Right forelimb (tissue), 1 donor: Measurements from ENCODE around the gene SUPV3L1.

Source experiments
- DNase-seq: peaks from one replicate; pipeline ENCODE4 v3.0.0-alpha.2; 2018

The SUPV3L1 gene

DNA sequence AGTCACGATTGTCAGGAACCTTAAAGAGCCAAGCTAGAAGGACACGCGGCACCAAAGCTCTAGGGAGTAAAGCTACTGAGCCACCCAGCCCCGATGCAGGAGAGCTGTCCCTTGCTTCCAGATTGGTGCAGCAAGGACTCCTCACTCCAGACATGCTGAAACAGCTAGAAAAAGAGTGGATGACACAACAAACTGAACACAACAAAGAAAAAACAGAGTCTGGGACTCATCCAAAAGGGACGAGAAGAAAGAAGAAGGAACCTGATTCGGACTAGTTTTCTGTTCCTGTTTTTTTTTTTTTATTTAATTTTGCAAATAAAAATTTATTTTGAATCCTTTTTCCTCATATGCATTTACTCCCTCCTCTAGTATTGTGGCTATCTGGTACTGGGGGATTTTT is 28.7 kb downstream of the SUPV3L1 start:
- DNase-seq = no peak

DNA sequence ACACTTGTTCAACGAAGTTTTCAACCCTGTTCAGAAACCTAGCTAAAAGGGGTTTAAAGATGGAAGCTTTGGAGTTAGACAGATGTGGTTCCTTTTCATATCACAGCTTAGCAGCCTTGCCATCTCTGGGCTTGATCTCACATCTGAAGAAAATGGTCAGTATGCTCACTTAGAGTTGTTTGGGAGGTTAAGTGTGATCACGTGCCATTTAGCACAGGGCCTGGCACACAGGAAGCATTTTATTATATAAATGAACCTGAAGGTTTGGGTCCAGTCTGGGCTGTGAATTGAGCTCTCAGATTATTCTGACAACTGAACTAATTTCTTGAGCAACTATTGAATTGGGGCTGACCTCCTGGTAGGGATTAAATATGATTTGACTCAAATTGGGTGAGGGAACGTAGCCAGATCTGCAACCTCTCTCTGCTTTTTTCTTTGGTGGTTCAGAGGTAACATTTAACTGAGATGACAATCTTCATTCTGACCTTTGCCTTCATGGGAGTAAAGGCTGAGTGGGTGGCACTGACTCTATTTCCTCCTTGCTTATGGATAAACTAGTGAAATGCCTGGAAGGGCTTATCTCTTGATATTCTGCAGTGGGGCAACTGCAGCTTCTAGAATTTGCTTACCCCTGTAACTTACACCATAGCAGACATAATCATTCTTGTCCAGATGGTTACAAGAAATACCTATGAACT is 29.9 kb downstream of the SUPV3L1 start:
- DNase-seq = no peak

DNA sequence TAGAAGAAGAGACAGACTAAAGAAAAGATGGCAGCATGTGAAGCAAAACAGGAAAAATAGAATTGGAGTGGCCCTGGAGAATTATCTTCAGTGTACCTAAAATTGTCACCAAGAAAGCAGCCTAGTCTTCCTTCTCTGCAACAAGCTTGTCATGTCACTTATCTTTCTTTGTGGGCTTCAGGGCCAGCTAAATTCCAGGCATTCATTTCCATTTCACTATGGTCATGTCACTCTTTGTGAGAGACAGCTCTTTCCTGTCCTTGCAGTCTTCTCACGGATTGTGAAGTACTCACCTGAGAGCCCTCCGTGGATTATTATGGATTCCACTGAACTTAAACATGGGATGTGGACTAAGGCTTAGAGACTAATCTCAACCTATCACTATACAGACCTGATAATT is 31.1 kb downstream of the SUPV3L1 start:
- DNase-seq = no peak

DNA sequence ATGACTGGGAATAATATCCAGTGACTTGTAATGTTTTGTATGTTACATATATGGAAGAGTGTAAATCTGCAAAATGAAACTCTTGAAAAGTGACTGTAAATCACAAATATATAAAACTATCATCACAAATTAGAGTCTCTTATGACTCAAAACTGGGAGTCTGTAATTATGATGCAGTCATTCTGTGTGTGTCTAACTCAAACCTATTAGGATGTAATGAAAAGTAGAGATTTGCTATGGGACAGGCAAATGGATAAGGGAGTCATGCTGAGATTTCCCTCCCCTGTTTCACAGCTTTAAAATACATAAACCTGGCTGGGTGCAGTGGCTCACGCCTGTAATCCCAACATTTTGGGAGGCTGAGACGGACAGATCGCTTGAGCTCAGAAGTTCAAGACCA is 31.5 kb downstream of the SUPV3L1 start:
- no peak for DNase-seq

DNA sequence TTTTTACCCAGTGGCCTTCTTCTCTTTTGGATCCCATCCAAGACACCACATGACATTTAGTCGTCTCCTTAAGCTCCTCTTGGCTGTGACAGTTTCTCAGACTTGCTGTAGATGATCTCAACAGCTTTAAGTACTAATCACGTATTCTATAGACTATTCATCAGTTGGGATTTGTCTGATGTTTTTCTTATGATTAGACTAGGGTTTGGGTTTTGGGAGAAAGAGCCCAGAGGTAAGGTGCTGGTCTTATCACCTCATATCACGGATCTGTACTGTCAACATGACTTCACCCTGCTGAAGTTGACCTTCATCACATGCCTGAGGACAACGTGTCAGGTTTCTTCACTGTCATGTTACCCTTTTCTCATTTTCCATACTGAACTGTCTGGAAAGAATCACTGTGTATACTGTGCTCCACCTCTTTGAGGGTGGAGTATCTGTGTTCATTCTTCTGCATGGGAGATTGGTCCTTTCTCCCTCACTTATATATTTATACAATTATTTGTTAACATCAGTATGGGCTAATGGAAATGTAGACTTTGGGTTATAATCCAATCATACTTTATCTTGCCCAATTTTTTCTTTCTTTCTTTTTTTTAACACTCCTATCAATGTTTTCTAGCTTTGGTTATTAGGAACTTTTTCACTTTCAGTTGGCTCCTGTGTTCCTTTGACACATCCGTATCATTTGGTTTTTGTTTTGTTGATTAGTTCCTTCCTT is 33.7 kb downstream of the SUPV3L1 start:
- DNase-seq = no peak

DNA sequence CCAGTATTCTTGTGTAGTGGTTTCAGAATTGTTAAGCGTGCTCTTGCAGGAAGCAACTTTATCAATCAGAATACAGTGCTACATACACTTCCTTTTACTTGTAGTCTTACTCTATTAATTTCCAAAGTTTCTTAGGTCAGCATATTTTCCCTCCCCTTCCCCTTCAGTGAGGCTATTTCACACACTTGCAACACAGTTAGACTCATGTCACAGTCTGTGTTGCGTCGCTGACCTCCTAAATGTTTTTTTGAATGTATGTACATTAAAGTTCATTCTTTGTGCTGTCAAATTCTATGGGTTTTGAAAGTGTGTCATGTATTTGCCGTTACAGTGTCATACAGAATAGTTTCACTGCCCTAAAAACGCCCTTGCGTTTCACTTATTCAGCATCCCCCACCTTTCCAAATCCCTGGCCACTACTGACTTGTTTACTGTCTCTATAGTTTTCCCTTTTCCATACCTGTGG is 34.7 kb downstream of the SUPV3L1 start:
- DNase-seq = no peak

DNA sequence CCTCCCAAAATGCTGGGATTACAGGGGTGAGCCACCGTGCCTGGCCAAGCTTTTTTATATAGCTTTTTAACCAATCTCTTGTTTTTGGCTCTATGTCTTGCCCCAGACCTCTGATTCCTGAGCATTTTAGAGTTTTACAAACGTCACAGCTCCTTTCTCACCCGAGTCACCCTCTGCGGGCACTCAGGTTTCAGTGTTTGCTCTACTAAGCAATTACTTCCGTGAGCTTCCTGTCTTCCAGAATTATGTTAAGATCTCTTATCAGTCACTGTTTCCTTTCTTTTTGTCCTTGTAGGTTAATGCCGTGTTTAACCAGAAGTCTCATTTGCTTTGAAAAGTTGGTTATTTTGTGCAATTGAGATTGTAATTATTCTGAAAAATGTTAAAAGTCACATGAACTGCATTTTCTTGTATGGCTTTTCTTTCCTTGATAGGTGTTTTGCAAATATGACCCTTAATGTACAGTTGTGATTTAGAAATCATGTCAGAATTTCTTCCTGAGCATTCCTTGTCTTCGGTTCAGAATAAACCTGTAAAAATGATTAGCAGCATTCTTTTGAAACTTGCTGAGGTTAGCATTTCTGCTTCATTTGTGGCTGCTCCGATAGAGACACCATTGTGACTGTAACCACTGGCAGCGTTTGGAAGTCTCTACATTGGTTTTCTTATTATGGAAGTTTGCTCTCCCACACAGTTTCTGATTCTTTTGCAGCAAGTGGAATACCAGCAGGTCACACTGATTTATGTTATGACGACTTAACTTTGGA is 35.6 kb downstream of the SUPV3L1 start:
- no peak for DNase-seq

DNA sequence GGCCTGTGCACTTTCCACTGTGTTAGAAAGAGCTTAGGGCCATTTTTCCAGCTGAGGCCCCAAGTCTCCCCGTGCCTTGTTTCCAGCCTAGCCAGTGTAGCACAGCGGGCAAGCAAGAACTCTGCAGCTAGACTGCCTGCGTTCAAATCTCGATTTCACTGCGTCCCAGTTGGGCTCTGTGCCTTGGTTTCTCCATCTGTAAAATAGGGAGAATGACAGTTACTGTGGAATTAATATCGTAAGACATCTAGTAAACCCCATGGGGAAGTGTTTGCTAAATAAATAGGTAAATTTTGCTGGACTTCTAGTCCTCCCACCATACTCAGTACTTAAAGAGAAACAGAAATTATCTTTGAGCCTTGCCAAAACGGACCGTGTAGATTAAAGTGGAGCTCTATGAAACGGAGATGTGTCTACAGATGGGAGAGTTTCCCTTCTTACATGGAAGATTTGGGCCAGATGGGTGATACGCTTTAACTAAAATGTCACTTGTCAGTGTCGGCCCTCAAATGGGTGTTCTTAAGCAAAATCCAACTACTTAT is 36.6 kb downstream of the SUPV3L1 start:
- no peak for DNase-seq

DNA sequence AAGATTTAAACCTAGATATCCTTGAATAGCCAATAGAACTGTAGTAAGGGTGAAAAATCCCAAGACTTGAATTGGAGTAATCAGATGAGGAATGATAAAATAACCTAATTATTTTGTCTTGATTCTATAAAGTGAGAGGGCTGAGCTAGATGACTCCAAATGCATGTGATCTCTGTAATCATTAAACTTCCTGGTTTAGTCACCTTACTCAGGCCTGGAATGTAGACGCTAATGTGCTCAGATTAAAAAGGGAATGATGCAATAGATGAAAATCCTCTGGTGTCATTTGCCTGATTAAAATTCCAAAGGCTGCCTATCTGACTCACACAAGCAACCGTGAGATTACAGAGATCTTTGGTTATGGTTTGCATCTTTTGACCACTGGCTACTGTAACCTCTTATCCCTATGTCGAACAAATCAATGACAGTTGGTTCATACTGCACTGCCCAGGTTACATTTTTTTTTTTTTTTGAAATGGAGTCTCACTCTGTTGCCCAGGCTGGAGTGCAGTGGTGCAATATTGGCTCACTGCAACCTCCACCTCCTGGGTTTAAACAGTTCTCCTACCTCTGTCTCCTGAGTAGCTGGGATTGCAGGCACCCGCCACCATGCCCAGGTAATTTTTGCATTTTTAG is 37.2 kb downstream of the SUPV3L1 start:
- DNase-seq = no peak

DNA sequence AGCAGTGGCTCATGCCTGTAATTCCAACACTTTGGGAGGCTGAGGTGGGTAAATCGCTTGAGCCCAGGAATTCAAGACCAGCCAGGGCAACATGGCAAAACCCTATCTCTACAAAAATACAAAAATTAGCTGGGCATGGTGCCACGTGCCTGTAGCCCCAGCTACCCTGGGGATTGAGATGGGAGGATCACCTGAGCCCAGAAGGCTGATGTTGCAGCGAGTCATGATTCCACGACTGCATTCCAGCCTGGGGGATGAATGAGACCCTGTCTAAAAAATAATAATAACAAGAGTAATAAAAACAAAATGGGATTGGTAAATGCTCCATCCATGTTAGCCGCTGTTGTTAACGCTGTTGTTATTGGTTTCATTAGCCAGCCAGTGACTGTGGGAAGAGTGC is 38.8 kb downstream of the SUPV3L1 start:
- no peak for DNase-seq

DNA sequence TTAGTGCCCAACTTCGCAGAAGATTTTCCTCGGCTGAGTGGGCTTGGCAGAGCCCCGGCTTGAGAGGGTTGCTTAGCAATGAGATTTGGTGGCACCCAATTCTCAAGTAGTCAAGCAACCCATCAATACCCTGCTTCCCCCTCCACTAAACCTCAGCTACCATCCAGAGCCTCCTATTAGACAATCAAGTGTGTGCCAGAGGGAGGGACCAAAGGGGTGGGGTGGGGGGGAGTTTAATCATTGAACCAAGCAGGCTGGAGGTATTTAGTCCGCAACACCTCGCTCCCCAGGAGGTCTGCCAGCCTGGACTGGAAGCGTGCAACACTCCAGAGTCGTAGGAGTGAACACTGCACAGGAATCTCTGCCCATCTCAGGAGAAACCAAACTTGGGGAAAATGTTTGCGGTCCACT is 40.0 kb downstream of the SUPV3L1 start, which contains the start of gene HKDC1:
Gene HKDC1, plus strand, starts transcription at position 292 of the 411 bp plus-strand sequence. Its CDS starts 104 bp downstream, at position 396.
- no peak for DNase-seq

DNA sequence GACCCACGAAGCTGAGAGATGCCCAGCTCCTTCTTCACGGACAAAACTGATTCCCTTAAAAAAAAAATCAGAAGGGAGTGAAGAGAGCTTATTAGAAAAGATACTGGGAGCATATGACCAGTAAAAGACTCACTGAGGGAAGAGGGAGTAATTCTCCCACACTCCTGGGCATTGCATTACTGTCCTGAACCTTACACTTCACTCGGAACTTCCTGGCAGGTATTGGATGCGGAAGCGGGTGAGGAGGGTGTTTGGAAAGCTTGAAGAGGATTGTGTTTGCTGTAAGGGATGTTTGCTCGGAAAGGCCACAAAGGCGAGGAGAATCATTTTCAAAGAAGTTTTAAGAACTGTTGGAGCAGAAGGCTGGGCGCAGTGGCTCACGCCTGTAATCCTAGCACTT is 40.5 kb downstream of the SUPV3L1 start:
- no peak for DNase-seq

DNA sequence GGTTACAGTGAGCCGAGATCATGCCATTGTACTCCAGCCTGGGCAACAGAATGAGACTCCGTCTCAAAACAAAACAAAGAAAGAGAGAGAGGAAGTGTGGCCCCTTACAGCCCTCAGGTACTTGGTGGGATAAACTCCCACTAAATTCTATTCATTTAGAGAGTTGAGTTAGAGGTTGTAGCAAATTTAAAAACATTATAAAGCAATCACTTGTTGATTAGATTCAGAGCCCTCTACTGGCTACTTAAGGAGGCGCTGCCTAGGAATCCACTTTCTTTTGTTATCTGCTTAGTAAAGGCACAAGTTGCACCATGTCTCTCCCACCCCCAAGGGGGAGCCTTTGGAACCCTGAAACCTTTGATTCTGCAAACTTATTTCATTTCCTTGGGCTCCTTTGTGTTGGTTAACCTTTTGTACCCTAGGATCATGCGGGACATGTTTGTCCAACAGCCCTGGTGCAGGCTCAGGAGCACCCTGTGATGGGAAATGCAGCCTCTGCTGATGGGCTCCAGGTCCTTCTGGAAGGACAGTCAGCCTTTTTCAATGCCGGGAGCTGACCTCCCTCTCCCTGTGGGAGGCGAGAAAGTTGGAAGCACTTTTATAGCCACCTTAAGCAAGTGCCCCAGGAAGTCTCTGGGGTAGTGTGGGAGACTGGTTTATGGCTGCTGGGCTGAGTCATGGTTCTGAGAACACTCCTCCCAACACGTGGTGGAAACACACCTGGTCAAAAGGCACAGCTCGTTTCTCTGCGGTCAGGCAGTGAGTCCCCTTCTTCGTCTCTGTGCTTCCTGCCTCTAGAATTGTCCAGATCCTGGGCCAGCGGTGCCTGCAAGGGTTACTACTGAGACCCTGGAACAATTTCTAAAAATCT is 42.4 kb downstream of the SUPV3L1 start:
- no peak for DNase-seq

DNA sequence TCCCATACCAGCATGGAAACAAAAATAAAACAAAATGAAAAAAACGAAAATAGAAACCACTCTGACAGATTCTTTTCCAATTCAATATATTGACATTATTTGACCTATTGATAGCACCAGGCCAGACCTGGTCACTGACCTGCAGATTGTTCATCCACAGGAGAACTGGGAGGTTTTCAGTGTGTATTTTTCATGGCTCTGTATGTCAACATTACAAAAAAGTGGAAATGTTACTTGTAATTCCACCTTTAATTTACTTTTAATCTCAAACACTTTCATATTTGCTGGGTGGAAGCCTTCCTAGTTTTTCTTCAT is 43.0 kb downstream of the SUPV3L1 start:
- no peak for DNase-seq

DNA sequence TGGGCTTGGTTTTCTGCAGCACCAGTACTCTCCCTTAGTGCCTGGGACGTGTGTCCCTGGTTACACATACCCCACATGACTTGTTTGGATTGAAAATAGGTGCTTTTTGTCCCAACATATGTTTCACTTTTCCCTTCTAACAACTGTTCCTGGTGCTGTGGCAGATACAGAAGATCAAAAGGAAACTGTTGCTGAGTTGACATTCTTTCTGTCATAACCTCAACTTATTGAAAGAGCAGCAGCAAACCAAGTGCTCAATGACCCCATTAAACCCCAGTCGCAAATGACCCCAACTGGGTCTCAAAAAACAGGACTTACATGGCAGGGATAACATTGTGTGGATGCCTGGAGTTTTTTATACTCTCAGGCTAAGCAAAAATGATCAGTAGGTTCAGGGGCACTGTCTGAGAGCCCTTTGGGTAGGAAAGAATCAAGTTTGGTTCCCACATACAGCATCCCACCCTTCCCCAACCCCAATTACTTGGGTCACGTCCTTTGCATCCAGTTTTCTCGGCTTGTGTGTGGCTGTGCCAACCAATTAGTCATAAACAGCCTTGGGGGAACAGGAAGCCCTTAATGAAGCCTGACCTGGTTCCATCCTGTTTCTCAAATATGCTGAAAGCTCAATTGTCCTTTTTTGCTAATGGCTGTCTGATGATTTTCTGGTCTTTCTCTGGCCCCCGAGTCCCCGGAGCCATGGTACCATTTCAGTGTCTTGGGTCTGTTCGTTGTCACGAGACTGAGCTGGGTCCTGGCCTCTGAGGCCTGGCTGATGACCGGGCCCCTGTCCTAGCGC is 45.0 kb downstream of the SUPV3L1 start:
- DNase-seq = no peak

DNA sequence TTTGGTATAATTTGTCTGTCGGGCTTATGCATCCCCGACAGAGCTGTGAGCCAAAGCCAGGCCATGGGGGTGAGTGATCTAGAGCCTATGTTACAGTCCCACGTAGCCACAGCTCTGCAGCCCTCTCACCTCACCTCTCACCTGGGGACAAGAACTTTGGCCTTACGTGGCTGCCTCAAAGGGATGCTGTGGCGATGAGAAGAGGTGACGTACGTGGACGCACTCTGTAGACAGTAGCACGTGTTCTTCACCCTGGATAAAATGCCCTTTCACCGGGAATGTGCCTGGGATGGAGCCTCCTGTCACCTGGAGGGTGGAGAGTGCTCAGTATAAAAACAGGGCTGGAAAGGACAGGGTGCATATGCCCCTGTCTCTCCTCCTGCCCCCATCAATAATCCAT is 45.6 kb downstream of the SUPV3L1 start:
- DNase-seq = no peak

DNA sequence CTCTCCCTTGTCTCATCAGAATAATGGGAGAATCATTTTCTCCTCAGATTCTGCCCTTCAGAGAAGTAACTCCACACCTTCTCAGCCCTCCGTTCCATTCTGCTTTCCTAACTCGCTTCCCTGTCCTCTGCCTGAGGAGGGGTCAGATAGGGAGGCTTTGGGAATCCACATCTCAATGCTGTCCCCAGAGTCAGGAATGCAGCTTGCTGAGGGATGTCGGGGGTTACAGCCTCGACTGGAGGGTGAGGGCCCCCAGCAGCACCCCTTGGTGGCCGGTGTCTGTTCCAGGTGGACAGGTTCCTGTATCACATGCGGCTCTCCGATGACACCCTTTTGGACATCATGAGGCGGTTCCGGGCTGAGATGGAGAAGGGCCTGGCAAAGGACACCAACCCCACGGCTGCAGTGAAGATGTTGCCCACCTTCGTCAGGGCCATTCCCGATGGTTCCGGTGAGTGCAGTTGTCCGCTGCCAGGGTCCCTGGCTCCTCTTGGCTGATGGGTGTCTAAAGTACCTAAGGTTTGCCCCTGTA is 47.0 kb downstream of the SUPV3L1 start:
- DNase-seq = no peak

DNA sequence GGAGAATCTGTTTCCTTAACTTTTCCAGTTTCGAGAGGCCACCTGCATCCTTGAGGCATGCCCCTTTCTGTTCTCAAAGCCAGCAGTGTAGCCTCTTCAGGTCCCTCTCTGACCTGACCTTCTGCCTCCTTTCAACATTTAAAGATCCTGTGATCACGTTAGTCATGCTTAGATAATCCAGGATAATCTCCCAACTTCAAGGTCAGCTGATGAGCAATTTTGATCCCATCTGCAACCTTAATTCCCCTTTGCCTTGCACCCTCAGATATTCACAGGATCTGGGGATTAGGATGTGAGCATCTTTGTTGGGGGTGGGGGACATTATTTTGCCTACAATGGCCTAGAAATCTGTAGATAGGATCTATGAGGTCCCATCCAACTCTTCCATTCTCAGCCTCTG is 48.1 kb downstream of the SUPV3L1 start:
- no peak for DNase-seq

DNA sequence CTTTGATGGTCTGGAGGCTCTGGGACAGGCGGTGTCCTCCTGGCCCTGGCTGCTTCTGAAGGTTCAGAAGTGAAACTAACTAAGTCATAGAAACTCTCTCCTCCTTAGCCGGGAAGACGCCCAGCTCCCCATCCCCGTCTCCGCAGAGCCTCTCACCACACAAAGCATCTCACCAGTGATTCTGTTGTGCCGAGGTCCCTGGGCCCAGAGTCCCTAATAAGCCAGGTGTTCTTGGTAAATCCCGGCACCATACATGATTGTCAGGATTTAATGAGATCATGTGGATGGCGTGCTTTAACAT is 49.5 kb downstream of the SUPV3L1 start:
- DNase-seq = no peak

DNA sequence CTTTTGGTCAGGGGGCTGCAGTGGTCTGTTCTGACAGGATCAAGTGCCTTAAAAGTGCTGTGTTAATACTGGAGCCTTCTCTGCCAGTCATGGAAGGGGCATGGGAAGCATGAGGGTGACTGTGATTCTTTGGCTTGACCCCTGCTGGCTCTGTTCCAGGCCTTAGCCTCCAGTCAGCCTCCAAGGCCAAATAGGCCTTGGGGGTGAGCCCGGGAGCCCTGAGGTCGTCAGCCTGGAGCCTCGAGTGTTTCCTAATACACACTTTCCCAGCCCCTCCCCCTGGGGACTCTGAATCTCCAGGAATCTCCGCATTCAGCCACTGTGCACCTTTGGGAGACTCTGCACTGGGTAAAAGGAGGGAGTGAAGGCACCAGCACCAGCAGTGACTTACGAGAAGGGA is 50.1 kb downstream of the SUPV3L1 start:
- no peak for DNase-seq

DNA sequence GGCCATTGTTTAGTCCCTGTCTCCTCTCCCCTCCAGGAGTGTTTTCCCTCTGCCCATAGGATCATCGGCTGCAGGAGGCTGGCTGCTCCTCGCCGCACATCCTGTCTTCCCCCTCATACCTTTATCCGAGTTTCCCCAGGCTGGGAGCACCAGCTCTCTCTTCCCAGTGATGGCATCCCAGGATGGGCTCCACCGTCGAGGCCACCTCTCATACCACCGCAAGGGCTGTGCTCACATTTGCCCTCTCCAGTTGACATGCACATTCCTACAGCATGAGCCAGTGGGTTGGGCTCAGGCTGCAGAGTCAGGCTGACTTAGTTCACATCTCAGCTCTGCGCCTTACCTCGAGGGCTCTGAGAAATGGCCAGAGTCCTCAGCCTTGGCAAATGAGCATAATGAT is 52.2 kb downstream of the SUPV3L1 start:
- DNase-seq = no peak
